ENCODE results near the gene MKKS. TPM values are rescaled to one million over a fixed set of nuclear protein-coding genes. Genes with fewer than 3 reads are reported as not detected.
A peak's percentile ranks its signal among the peaks of the same experiment; 100 is the strongest.

MKKS gene
- polyA plus RNA-seq, 3 donors: 26.5 to 34.5 (median 32.4) TPM

DNA sequence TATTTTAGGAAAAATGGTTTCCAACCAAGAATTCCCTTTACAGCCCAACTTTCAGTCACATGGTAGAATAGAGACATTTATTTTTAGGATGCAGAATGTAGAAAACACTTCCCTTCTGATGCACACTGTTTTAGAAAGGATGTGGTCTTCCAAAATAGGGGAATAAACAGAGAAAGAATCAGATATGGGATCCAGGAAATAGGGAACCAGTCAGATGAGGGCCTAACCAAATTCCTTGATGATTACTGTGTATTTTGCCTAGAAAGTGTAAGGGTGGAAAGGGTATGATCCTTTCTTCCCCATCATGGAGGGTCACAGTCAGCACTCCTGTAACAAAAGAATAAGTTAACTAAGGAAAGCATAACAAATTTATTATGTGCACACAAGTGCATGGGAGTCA lies 28.5 kb upstream of the MKKS start:
- DNase-seq: no peak

- no peak for DNase-seq
Measured at GRCh38 chr20:10461495-10461894, 27.5 kb upstream of the MKKS start.

DNA sequence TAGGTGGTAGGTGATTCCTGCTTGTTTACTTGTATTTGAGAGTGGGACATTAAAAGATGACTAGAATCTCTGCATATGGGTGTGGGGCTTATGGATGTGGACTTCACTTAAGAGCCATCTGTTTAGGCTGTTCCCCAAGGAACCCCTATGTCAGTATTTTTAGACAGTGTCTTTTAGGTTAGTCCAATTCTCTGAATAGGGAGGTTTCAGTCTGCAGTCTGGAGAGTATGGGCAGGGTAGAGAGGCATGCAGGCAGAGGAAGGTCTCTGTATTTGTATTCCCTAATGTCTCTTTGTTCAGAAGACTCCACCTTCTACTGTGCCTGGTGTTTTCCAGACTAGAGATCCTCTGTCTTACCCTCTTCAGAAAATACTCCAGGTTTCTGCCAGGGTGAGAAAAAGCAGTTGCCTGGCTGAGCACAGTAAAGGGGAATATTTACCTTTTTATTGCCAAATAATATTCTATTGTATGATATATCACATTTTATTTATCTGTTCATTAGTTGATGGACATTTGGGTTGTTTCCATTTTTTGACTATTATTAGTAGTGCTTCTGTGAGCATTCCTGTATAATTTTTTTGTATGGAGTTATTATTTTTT lies 20.2 kb upstream of the MKKS start:
- DNase-seq: no peak

- DNase-seq: no peak
Measured at GRCh38 chr20:10453241-10453640, 19.2 kb upstream of the MKKS start.

GRCh38 chr20:10449270-10449669 lies 15.2 kb upstream of the MKKS start:
- no peak for DNase-seq

DNA sequence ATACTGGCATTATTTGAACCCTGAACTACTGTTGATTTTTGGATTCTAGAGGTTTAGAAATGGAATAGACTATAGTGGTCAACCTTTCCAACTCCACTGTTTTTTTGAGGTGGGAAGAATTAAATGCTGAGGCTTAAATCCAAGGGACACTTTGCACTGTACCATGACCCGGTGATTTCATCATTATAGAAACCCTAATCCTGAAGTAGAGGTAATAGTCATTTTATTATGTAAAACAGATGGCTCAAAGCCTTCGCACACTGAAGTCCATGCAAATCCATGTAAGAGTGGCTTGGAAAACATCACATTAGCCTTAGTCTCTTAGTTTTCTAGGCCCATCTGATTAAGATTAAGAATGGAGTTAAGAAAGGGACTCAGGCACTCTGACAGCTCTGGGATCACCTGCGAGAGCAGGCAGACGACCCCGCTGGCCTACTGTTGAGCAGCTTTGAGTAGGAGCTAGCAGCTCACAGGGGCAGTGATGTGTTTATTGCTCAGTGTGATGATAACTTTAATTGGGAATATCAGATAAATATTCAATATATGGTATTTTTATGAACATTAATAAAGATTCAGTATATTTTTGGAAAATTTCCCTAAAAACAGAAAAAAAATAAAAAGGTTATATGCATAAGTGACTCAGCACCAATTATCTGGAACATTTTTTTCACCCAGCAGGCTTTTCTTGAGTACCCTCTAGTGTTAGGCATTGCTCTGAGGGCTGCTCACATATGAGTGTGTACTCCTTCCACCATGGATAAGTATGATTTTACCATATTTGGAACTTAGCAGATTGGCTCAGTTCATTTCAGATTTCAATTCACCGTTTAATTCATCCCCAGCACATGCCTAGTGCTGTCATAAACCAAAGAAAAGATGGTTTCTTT lies 14.5 kb upstream of the MKKS start:
- DNase-seq: no peak

DNA sequence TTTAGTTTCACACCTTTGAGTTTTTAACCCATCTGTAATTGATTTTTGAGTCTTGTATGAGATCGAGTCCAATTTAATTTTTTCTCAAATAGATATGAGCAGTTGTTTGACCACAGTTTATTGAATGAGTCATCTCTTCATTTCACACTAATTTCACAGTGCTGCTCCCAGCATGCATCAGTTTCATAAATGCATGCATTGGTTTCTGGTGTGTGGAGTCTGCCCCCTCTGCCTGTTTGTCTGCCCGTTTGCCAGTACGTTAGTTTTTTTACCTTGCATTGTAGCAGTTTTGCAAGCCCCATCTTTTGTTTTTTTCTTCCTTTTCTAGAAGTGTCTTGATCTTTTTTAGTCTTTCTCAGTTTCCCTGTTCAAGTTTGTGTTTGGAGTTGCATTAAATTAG lies 13.0 kb upstream of the MKKS start:
- DNase-seq: no peak

- DNase-seq: no peak
Measured at GRCh38 chr20:10445758-10446157, 11.7 kb upstream of the MKKS start.

DNA sequence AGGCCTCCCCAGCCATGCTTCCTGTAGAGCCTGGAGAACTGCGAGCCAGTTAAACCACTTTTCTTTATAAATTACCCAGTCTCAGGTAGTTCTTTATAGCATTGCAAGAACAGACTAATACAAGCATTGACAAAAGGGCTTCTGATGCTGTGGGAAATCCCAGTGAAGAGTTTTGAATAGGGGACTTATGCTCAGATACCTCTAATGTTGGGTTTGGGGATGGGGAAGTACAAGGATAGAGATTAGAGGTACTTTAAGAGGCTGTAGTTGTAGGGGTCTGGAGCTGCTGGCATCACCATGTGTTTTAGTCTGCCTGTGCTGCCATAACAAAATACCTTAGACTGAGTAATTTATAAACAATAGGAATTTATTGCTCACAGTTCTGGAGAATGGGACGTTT lies 9.9 kb upstream of the MKKS start:
- DNase-seq: no peak

- DNase-seq: no peak
Measured at GRCh38 chr20:10438217-10438616, 4.2 kb upstream of the MKKS start.

GRCh38 chr20:10436053-10436699 lies 2.2 kb upstream of the MKKS start:
- no peak for DNase-seq

GRCh38 chr20:10434832-10435812 lies 1.1 kb upstream of the MKKS start, which contains the start of gene SLX4IP:
Gene SLX4IP (plus strand): TSS chr20:10435305. CDS start chr20:10458205, 22,900 bp downstream.
- peak; percentile 98 for DNase-seq

GRCh38 chr20:10434467-10434831 lies 427 bp upstream of the MKKS start:
- peak; percentile 99 for DNase-seq

- DNase-seq: no peak
Measured at GRCh38 chr20:10433014-10433622, 904 bp downstream of the MKKS start.

DNA sequence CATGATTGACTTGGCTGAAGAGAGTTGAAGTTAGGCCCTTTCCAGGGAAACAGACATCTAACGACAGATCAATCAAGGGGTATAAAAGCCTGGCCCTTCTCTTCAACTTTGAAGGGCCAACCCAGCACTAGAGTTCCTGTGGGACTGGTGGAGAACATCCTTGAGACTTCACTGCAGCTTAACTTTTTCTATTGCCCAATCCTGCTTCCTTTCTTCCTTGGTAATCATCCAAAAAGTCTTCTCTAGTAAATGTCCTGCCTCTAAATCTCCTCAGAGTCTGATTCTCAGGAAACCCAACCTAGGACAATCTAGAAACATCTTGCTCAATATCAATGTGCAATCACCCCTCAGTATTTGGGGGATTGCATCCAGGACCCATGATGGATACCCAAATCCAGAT lies 1.9 kb downstream of the MKKS start:
- no peak for DNase-seq

GRCh38 chr20:10430704-10431103 lies 3.3 kb downstream of the MKKS start:
- no peak for DNase-seq

DNA sequence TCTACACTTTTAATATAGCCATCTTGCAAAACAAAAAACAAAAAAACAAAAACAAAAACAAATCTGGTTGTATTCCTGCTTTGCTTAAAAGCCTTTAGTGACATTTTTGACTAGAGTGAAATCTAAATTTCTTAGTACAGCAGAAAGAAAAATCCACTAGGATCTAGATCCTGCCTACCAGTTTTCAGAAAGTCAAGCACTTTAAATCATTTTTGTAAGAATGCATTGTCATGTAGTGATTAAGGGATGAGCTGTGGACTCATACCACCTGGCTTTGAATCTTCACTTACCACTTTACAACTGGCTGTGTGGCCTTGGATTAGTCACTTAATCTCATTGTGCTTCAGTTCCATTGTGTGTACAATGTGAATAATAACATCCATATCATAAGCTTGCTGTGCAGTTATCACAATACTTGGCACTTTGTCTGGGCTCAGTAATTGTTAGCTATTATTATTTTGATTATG lies 4.0 kb downstream of the MKKS start:
- no peak for DNase-seq

GRCh38 chr20:10429443-10429981 lies 4.5 kb downstream of the MKKS start:
- DNase-seq: no peak

GRCh38 chr20:10428008-10428407 lies 6.0 kb downstream of the MKKS start:
- no peak for DNase-seq

DNA sequence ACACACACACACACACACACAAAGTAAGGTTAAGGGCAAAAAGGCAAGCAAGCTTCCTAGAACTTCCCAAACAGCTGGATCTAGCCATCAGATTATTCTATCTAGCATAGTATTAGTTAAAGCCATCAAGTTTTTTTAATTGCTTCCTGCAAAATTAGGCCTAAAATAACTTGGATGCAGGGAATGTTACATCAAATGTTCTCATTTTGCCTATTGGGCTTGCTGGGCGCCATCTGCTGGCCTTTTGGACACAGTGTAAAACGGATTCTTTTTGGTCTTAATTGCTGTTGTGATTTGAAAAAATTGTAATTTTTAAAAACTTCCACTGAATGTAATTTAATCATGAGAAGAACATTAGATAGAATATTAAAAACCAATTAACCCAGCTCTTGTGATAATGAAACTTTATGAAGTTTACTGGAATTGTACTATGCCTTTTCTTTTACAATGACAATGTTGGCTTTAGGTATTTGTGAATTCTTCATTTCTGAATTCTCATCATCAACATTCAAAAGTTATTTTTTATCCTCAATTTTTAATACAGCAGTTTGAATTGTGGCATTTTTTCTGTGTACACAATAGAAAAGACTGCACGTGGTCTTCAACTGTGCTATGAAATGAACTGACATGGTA lies 6.8 kb downstream of the MKKS start:
- peak; percentile 70 for DNase-seq
